ENCODE data around the gene TRIM32.

DNA sequence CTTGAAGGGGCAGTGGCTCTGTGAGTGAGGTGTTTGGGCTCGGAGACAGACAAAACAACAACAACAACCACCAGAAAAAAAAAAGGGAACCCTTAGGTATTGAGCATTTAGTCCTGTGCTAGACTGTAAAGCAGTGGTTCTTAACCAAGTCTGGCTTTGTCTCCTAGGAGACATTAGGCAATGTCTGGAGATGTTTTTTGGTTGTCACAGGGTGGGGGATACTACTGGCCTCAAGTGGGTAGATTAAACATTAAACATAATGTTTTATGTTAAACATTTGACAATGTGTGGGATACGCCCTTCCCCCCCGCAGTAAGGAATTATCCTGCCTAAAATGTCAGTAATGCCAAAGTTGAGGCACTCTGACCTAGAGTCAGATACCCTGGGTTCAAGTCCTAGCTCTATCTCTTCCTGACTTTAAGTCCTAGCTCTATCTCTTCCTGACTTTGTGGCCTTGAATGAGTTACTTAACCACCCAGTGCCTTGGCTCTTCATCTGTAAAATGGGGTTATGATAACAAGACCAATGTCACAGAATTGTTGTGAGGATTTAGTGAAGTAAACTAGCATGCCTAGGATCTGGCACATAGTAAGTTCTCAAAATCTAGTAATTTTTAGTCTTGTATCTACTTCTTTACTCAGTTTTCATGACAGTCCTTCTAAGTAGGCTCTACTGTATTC is 1.8 kb downstream of the TRIM32 start:
- TF ChIP-seq, protein P1, sequence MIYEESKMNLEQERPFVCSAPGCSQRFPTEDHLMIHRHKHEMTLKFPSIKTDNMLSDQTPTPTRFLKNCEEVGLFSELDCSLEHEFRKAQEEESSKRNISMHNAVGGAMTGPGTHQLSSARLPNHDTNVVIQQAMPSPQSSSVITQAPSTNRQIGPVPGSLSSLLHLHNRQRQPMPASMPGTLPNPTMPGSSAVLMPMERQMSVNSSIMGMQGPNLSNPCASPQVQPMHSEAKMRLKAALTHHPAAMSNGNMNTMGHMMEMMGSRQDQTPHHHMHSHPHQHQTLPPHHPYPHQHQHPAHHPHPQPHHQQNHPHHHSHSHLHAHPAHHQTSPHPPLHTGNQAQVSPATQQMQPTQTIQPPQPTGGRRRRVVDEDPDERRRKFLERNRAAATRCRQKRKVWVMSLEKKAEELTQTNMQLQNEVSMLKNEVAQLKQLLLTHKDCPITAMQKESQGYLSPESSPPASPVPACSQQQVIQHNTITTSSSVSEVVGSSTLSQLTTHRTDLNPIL (CRISPR knock-in tag; IDR thresholded peaks at IDR 0.05; ENCODE audit: low read depth), result no peak
- TF ChIP-seq ZFP30 (CRISPR knock-in tag; IDR thresholded peaks at IDR 0.05), result no peak
- TF ChIP-seq ZNF8 (CRISPR knock-in tag; IDR thresholded peaks at IDR 0.05), result no peak
- TF ChIP-seq, protein P2, sequence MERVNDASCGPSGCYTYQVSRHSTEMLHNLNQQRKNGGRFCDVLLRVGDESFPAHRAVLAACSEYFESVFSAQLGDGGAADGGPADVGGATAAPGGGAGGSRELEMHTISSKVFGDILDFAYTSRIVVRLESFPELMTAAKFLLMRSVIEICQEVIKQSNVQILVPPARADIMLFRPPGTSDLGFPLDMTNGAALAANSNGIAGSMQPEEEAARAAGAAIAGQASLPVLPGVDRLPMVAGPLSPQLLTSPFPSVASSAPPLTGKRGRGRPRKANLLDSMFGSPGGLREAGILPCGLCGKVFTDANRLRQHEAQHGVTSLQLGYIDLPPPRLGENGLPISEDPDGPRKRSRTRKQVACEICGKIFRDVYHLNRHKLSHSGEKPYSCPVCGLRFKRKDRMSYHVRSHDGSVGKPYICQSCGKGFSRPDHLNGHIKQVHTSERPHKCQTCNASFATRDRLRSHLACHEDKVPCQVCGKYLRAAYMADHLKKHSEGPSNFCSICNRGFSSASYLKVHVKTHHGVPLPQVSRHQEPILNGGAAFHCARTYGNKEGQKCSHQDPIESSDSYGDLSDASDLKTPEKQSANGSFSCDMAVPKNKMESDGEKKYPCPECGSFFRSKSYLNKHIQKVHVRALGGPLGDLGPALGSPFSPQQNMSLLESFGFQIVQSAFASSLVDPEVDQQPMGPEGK (CRISPR knock-in tag; IDR thresholded peaks at IDR 0.05; ENCODE audit: borderline replicate concordance), result no peak
- no peak for TF ChIP-seq ZNF565 (CRISPR knock-in tag; conservative IDR thresholded peaks at IDR 0.05; ENCODE audit: low read depth)
- no peak for TF ChIP-seq RARB (CRISPR knock-in tag; IDR thresholded peaks at IDR 0.05)

Measured in SK-N-SH treated with all-trans-retinoic acid at 6 μM for 48 hours (cell line).